Mucosa of rectum (tissue), 2 donors: ENCODE measurements around the gene HNF4A.
"Not testable (repeated sequence)": the region's sequence is repeated elsewhere in the genome, so short reads cannot be mapped to it uniquely, and the experiment has no call there.

Source experiments
- H3K27ac ChIP-seq, 2 donors: one replicate each; pipeline ENCODE4 v1.7.0; 2013; ENCODE audit warnings: inconsistent platforms in 2 of 2, low read depth in 2 of 2, low read length in 2 of 2
- H3K27me3 ChIP-seq, 2 donors: one replicate each; pipeline ENCODE4 v1.7.0; 2013; ENCODE audit warnings: low read length in 2 of 2; ENCODE audit not compliant: control insufficient read depth in 2 of 2, insufficient read depth in 2 of 2
- H3K36me3 ChIP-seq, 2 donors: one replicate each; pipeline ENCODE4 v1.7.0; 2013; ENCODE audit warnings: low read length in 2 of 2; ENCODE audit not compliant: control insufficient read depth in 2 of 2, insufficient read depth in 2 of 2
- H3K4me1 ChIP-seq, 2 donors: one replicate each; pipeline ENCODE4 v1.7.0; 2013; ENCODE audit warnings: low read length in 2 of 2, mild to moderate bottlenecking in 1 of 2; ENCODE audit not compliant: control insufficient read depth in 2 of 2, insufficient read depth in 2 of 2
- H3K4me3 ChIP-seq, 2 donors: one replicate each; pipeline ENCODE4 v1.7.0; 2013; ENCODE audit warnings: low read length in 2 of 2
- H3K9ac ChIP-seq, 2 donors: one replicate each; pipeline ENCODE4 v1.7.0; 2013; ENCODE audit warnings: low read length in 2 of 2, low read depth in 1 of 2, mild to moderate bottlenecking in 1 of 2
- H3K9me3 ChIP-seq, 2 donors: one replicate each; pipeline ENCODE4 v1.7.0; 2013; ENCODE audit warnings: low read length in 2 of 2; ENCODE audit not compliant: control insufficient read depth in 2 of 2
- donor health status: healthy.
- donor health status: Normal muscosa, but diverticular disease.

The HNF4A gene

GRCh38 chr20:44327748-44328147 lies 27.8 kb upstream of the HNF4A start:
- not testable (repeated sequence) for H3K36me3 ChIP-seq, H3K27me3 ChIP-seq, H3K4me3 ChIP-seq, H3K27ac ChIP-seq, H3K4me1 ChIP-seq, H3K9ac ChIP-seq, H3K9me3 ChIP-seq

- Histone ChIP-seq H3K4me3 (no peak overlapping the region), H3K9ac (no peak overlapping the region), H3K27ac (no peak overlapping the region), H3K27me3 (no peaks in the 10 kb centered on the region), H3K4me1 (peaks cover 6 to 8% of the 10 kb centered on the region in 2 donors), H3K36me3 (no peaks in the 10 kb centered on the region), H3K9me3 (no peaks in the 10 kb centered on the region)
Measured at GRCh38 chr20:44328428-44328827, 27.1 kb upstream of the HNF4A start.

GRCh38 chr20:44331201-44331600 lies 24.3 kb upstream of the HNF4A start:
- Histone ChIP-seq H3K27me3 (no peaks in the 10 kb centered on the region), H3K4me1 (no peaks in the 10 kb centered on the region), H3K9ac (no peak overlapping the region), H3K36me3 (no peaks in the 10 kb centered on the region), H3K27ac (no peak overlapping the region), H3K9me3 (no peaks in the 10 kb centered on the region), H3K4me3 (no peak overlapping the region)

GRCh38 chr20:44334306-44334705 lies 21.2 kb upstream of the HNF4A start:
- H3K27me3 ChIP-seq, result no peaks in the 10 kb centered on the region
- H3K27ac ChIP-seq, result no peak overlapping the region
- no peaks in the 10 kb centered on the region for H3K36me3 ChIP-seq
- no peaks in the 10 kb centered on the region for H3K4me1 ChIP-seq
- no peak overlapping the region for H3K9ac ChIP-seq
- H3K9me3 ChIP-seq, result no peaks in the 10 kb centered on the region
- no peak overlapping the region for H3K4me3 ChIP-seq

GRCh38 chr20:44334709-44335108 lies 20.8 kb upstream of the HNF4A start:
- no peaks in the 10 kb centered on the region for H3K27me3 ChIP-seq
- H3K9ac ChIP-seq, result no peak overlapping the region
- no peak overlapping the region for H3K27ac ChIP-seq
- no peaks in the 10 kb centered on the region for H3K36me3 ChIP-seq
- no peaks in the 10 kb centered on the region for H3K4me1 ChIP-seq
- no peak overlapping the region for H3K4me3 ChIP-seq
- H3K9me3 ChIP-seq, result no peaks in the 10 kb centered on the region

- Histone ChIP-seq H3K4me3 (no peak overlapping the region), H3K36me3 (no peaks in the 10 kb centered on the region), H3K9me3 (no peaks in the 10 kb centered on the region), H3K4me1 (no peaks in the 10 kb centered on the region), H3K27ac (no peak overlapping the region), H3K9ac (no peak overlapping the region), H3K27me3 (no peaks in the 10 kb centered on the region)
Measured at GRCh38 chr20:44335675-44336074, 19.8 kb upstream of the HNF4A start.

- Histone ChIP-seq H3K36me3 (no peaks in the 10 kb centered on the region), H3K9ac (no peak overlapping the region)
Measured at GRCh38 chr20:44336086-44336485, 19.4 kb upstream of the HNF4A start.

GRCh38 chr20:44336725-44337380 lies 18.6 kb upstream of the HNF4A start, which contains the start of gene R3HDML:
TSS of gene R3HDML (plus strand) at chr20:44337043. CDS start at chr20:44337158, 115 bp downstream.
- H3K9ac ChIP-seq, result no peak within 1 kb of the TSS
- no peak within 1 kb of the TSS for H3K27ac ChIP-seq
- no peak within 1 kb of the TSS for H3K4me3 ChIP-seq
- no peaks in the 10 kb centered on the region for H3K27me3 ChIP-seq
- no peaks in the 10 kb centered on the region for H3K9me3 ChIP-seq
- no peaks in the 10 kb centered on the region for H3K36me3 ChIP-seq
- H3K4me1 ChIP-seq, result no peaks in the 10 kb centered on the region

More at GRCh38 chr20:44336086-44336485, 19.4 kb upstream of the HNF4A start:
- Histone ChIP-seq H3K4me1 (no peaks in the 10 kb centered on the region), H3K27me3 (no peaks in the 10 kb centered on the region), H3K9me3 (no peaks in the 10 kb centered on the region), H3K4me3 (no peak overlapping the region), H3K27ac (no peak overlapping the region)

GRCh38 chr20:44342248-44342647 lies 13.3 kb upstream of the HNF4A start:
- H3K27ac ChIP-seq, result no peak overlapping the region
- H3K9me3 ChIP-seq, result no peaks in the 10 kb centered on the region
- H3K27me3 ChIP-seq, result no peaks in the 10 kb centered on the region
- no peak overlapping the region for H3K9ac ChIP-seq
- peaks cover 4% of the 10 kb centered on the region in 2 donors for H3K36me3 ChIP-seq
- H3K4me3 ChIP-seq, result no peak overlapping the region
- H3K4me1 ChIP-seq, result peaks cover 0 to 3% of the 10 kb centered on the region in 2 donors

GRCh38 chr20:44343162-44343675 lies 12.3 kb upstream of the HNF4A start:
- no peak overlapping the region for H3K4me3 ChIP-seq
- H3K36me3 ChIP-seq, result peaks cover 4% of the 10 kb centered on the region in 2 donors
- H3K27ac ChIP-seq, result no peak overlapping the region
- peaks cover 0 to 3% of the 10 kb centered on the region in 2 donors for H3K4me1 ChIP-seq
- H3K9me3 ChIP-seq, result no peaks in the 10 kb centered on the region
- no peak overlapping the region for H3K9ac ChIP-seq
- no peaks in the 10 kb centered on the region for H3K27me3 ChIP-seq
